ENCODE data around the gene MTHFD1L. TPM values are rescaled to one million over a fixed set of nuclear protein-coding genes. Genes with fewer than 3 reads are reported as not detected.

The MTHFD1L gene
- total RNA-seq, 1 donor from 2014 or later, result 18.4 TPM

DNA sequence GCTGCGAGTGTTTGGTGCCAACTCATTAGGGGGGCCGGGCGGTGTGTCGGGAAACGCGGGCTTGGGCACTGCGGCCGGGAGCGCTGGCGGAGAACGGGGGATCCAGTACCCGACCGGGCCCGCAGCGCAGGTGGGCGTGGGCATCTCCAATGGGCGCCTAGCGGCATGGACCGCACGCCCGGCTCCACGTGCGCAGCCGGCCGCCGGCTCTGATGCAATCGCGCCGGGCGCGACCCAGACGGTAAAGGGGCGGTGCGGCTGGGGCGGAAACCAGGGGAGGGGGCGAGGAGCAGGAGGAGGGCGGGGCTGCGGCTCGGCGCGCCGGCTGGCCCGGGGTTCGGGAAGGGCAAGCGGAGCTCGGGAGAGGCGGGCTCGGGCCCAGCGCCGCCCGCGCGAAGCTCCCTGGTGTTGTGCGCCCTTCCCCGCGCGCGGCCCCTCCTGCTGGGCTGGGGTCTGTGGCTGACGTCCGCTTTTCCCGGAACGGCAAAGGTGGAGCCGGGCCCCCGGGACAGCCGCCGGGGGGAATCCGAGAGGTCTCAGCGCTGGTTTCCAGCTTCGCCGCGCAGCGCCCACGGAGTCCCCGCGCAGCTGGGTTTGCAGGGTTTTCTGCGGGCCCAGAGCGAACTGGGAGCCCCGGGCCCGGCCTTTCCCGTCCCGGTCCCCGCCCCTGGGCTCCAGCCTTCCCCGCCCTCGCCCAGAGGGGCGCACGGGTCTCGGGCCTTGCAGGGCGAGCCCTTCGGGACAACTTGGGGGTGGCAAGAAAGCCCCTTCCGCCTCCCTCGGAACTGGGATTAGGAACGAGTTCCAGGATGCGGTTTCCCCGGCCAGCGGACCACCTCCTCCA is 867 bp downstream of the MTHFD1L start:
- DNase-seq, result peak; percentile 59

DNA sequence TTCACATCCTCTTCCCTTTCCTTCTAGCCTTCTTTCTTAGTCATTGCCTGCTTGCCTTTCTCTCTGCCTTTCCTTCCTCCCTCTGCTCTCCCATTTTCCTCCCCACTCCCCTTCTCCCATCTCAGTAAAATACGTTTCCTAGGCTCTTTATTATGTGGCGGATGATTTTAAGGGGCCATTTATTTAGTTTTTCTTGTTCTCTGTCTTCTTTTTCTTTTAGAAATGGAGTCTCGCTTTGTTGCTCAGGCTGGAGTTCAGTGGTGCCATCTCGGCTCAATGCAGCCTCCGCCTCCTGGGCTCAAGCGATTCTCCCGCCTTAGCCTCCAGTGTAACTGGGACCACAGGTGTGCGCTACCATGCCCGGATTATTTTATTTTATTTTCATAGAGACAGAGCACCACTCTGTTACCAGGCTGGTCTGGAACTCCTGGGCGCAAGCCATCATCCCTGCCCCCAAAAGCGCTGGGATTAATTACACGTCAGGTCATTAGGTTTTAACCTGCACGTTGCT is 1.5 kb downstream of the MTHFD1L start:
- no peak for DNase-seq

DNA sequence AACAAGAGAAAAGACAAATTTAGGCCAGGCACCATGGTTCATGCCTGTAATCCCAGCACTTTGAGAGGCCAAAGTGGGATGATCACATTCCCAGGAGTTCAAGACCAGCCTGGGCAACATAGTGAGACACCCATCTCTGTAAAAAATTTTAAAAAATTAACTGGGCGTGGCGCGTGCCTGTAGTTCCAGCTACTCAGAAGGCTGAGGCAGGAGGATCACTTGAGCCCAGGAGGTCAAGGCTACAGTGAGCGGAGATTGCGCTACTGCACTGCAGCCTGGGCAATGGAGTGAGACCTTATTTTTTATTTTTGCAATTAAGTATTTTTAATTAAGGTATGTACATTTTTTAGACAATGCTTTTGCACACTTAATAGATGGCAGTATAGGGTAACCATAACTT is 3.3 kb downstream of the MTHFD1L start:
- DNase-seq, result no peak

DNA sequence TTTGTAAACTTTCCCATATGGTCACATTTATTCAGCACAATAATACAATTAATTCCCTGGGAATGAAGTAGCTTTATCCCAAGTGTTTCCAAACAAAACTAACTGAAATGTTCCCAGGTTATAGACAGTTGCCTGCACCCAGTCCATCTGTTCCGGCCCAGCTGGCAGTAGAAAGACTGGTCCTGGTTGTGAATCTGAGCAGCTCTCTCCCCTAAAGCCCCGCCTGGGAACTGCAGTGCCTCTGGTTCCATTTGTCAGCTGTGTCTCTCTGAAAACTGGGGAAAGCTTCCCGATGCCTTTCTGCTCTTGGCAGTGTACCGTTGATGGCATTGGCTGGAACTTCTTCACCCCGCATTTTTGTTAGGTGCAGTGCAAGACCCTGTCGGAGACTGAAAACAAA is 8.7 kb downstream of the MTHFD1L start:
- DNase-seq, result no peak

DNA sequence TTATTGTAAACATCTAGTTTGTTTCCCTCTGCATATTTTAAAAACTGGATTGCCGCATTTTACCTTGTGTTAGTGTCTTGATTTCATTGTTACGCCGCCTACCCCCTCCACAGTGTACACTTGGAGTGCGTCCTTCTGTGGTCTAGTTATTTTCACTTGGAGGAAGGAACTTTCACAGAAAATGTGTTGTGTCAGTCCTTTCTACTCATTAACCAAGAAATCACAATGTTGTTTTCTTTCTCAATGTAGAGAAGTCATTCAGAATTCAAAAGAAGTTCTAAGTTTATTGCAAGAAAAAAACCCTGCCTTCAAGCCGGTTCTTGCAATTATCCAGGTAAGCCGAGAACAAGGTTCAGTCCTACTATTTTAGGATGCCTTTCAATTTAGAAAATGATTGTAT is 10.3 kb downstream of the MTHFD1L start:
- DNase-seq, result no peak

DNA sequence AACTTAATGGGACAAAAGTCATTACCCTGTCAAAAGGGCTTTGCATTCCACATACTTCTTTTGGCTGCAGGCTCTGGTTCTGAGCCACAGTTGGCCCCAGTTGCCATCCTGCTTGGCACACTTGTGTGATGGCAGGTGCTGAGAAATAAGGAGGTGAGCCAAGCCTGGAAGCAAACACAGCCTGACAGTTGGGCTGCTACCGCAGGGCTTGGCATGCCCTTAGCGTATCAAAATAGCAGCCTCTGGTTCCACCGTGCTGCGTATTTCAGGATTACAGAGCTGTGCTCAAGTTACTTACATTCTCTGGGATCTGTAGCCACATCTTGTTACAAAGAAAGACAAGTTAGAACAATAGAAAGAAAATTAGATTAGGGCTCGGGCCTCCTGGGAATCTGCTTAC is 11.1 kb downstream of the MTHFD1L start:
- peak; percentile 46 for DNase-seq

DNA sequence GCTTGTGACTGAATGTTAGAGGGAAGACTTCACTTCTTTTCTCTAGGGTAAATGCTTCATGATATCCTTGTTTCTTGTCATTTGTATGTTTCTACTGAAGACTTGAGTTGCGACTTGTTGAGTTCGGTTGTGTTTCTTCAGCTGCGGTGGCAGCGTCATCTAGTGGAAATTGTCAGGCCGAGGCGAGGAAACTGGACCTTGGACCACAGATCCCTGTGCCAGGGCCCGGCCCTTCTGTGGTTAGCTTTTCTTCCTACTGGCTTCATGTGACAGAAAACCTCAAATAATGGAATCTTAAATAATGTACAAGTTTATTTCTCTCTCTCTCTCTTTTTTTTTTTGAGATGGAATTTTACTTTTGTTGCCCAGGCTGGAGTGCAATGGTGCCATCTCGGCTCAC is 12.4 kb downstream of the MTHFD1L start:
- no peak for DNase-seq

DNA sequence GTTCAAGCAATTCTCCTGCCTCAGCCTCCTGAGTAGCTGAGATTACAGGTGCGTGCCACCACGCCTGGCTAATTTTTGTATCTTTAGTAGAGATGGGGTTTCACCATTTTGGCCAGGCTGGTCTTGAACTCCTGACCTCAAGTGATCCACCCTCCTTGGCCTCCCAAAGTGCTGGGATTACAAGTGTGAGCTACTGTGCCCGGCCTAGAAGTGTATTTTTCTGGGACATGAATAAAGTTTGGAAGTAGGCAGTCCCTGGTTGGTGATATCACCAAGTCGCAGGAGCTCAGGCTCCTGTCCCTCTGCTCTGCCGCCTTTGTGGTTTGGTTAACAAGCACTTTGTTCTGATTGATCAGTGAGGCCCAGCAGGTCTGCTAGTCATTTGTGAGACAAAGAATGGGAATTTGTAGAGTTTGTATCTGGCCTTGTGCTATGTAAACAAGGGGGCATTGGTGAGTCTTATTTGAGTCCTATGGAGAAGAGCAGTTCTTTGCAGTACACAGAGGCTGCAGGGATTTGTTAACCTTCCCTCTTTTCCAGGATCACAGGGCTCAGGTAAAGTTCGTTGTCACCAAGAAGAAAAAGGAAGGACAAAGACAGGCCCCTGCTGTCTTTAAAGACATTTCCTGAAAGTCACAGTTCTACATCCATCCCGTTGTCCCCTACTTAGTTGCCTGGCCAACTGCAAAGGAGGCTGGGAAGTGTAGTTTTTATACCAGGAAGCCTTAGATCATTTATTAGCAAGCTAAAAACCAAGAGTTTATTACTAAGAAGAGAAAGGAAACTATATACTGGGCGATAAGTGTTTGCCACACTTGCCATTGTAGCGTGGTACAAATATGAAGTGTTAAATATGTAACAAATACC is 13.1 kb downstream of the MTHFD1L start:
- DNase-seq, result no peak

DNA sequence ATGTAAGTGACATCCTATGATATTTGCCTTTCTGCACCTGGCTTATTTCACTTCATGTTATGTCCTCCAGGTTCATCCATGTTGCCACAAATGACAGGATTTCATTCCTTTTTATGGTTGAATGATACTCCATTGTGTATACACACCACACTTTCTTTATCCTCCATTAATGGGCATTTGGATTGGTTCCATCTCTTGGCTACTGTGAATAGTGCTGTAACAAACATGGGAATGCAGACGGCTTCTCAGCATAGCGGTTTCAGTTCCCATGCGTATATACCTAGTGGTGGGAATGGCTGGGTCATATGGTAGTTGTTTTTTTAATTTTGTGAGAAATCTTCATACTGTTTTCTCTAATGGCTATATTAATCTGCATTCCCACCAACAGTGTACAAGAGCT is 14.8 kb downstream of the MTHFD1L start:
- DNase-seq, result no peak

DNA sequence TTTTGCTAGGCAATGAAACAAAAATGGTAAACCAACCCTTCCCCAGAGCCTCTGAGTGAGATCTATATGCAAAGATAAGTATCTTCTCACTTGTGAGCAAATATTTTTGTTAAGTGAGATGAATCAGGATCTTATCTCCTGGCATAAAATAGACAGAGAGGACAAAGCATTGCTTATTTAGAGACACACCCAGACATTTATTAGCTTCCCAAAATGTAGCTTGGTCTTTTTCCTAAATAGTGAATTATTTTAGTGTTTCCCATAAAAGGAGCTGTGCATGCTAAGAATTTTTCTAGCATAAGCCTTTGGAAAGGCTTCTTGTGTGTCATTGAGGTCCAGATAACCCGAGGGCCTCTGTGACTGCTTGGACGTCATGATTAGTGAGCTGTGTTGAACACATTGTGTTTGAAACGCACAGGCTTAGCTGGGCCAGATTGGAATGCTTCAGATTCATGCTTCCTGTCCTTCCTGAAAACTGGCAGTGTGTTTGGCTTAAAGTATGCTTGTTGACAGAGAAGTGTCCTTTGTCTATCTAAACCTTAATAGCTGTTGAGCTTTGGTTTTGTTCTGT is 16.5 kb downstream of the MTHFD1L start:
- no peak for DNase-seq

DNA sequence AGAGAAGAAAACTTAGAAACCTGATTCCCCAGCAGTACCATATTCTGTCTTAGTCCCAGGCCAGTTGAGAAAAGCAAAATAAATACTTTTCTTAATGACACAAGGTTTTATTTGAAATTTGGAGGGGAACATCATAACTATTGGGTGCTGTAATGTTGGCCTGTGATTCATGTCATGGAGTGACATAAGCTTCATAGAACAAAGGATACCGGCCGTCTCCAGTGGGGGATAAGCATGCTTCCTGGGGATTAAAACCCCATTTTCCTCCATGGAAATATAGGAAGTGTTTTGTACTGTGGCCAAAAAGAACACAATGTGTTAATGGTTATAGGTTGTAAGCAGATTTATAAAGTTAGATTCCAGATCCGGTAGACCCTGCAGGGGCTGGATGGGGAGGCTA is 18.0 kb downstream of the MTHFD1L start:
- DNase-seq, result no peak

DNA sequence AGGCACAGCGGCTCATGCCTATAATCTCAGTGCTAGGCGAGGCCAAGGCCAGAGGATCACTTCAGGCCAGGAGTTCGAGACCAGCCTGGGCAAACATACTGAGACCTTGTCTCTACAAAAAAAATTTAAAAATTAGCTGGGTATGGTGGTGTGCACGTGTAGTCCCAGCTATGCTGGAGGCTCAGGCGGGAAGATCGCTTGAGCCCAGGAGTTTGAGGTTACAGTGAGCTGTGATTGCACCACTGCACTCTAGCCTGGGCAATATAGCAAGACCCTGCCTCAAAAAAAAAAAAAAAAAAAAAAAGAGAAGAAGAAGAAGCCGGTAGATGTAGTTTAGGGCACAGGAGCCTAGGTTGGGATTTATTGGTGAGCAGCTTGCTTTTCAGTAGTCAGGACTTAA is 20.7 kb downstream of the MTHFD1L start:
- DNase-seq, result no peak

DNA sequence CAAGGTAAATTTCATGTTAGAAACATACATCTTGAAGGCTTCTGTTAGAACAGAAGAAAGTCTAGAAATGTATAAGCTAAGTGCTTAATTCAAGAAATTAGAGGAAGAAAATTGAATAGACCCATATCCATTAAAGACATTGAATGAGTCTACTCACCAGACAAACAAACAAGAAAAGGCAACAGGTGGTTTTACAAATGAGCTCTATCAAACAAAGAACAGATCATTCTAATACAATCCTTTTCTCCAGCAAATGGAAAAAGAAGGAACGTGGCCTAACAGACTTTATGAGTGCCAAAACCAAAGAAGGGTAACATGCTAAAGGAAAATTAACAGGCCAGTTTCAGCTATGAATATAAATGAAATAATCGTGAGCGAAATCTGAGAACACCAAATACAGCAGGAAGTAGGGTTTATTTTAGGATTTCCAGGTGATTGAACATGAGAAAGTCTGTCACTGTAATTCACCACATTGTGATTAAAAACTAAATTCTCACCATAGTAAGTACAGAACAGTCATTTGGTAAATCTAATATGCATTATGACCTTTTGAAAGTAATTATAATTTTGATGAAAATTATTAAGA is 22.6 kb downstream of the MTHFD1L start:
- DNase-seq, result no peak

DNA sequence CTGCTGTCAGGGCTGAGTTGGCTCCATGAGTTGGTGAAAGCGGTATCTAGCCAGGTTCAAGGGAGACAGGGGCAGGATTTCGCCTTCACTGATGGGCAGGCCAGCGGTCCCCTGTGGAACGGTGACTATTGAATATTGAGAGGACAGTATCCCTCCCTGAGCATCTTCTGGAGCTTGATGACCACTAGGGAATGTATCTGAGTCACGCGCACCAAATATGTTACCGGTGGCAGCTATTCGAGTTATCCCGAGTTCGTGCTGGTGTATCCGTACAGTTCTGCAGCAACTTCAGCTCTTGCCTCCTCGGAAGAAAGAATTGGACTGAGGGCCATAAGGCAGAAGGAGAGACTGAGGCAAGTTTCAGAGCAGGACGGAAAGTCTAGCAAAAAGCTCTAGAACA is 24.8 kb downstream of the MTHFD1L start:
- DNase-seq, result no peak

DNA sequence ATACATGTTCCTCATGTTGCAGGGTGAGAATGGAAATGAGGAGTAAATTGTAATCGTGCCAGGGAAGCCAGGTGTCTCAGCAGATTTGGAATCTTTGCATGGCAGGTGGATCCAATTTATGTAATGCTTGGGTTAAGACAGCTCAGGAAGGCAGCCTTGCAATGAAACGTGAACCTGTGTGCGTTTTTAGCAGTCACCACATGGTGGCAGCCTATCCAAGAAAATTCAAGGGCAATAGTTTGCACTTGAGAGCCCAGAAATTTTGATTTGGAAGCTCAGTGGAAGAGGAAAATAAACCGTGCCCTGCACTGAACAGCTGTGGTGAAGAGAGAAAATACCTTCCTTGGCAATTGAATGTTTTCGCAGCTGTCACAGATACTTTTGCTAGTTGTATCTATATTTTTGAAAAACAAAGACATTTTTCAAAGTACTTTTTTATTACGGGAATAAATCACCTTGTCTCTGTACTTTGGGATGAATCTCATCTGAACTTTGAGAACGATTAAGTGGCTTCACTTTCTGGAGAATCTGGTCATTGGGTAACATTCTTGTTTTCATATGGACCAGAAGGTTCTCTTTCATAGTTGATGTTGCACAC is 26.5 kb downstream of the MTHFD1L start:
- DNase-seq, result peak; percentile 43

DNA sequence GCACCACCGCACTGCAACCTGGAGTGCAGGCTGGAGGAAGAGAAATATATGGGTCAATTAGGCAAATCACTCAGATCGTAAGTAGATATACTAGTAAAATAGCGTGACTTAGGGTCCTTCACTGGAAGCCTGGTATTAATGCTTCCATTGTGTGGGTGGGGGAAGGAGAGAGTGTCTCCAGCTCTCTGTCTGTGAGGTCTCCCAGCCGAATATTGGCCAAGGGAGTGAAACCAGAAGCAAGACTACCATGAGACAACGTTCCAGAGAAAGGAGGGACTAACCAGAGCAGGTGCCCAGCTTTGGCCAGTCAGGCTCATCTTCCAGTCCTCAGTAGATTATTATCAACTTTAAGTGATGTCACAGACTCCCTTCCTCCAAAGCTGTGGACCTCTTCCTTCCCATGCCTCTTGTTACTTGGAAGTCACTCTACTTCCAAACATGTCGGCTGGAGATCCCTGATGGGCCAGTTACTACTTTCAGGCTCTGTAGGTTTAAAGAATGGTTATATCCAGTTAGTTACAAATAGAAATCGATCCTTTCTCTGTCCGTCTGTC is 28.8 kb downstream of the MTHFD1L start:
- no peak for DNase-seq

DNA sequence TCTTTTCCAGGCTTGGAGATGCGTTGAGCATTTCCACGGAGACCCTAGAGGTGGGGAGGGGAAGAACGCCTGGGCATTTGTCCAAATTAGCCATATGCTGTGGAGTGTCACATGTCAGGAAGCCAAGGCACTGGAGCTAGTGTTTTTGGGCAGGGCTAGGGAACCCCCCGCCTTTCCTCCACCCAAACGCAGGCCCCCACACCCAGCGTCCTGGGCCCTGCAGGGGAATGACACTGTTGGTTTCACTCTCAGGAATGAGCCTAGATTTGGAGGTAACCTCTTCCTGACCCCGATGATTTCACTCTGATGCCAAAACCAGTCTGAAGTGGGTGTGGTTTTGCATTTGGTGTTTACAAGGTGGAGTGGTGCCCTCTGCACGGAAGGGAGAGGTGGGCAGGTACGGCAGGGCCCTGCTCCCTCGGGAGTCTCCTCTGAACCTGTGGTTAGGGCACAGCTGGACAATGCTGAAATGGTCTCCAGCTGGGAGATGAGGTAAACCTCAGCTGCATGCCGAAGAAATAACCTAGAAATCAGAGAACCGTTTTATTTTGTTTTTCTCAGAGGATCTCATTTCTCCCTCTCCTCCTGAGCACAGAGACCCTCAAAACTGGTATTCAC is 29.5 kb downstream of the MTHFD1L start:
- no peak for DNase-seq

DNA sequence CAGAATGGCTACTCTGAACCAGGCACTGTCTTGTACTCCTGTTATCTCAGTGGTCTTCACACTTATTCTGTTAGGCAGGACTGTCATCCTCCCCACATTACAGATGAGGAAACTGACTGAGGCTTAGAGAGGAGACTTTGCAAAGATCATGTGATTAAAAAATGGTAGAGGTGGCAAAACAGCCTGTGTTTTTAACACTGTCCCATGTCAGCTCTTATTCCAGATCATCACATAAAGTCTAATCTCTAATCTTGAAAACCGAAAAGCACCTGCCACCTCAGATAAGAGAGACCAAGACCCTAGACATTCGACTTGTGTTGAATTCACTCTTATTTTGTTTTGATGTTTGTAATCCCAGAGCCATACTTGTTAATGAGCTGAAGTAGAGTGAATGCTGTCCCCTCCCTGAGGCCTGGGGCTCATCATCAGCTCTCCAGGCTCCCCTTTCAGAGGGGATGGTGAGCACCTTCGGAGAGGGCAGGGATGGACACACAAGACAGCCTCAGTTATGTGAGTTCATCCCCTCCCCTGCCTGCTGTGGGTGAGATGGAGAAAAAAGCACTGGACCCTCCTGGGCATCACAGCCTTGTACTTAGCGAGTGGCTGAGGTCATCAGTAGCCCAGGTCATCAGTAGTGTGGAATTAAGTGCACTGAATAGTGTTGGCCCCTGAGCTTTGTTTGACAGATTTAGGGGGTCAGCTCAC is 30.6 kb downstream of the MTHFD1L start:
- DNase-seq, result no peak

DNA sequence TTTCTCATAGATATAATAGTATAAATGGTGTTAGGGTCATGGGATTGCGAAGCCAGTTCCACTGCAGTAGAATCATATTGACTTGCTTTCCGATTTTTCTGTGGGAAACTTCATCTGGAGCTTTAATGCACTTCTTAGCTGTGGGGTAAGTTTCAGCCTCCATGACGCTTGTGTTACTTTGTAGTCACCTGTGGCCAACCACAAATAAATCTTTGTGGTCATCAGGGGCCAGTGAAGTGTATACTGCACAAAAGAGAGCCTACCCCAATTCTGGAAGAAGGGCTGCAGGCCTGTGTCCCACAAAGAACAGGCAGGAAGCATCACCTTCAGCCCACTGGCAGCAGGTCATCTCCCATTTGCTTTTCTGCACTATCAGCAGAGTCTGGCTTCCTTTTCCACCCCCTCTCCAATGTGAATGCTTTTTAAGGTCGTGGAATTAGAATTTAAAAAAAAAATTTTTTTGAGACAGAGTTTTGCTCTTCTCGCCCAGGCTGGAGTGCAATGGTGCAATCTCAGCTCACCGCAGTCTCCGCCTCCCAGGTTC is 32.0 kb downstream of the MTHFD1L start:
- DNase-seq, result no peak

DNA sequence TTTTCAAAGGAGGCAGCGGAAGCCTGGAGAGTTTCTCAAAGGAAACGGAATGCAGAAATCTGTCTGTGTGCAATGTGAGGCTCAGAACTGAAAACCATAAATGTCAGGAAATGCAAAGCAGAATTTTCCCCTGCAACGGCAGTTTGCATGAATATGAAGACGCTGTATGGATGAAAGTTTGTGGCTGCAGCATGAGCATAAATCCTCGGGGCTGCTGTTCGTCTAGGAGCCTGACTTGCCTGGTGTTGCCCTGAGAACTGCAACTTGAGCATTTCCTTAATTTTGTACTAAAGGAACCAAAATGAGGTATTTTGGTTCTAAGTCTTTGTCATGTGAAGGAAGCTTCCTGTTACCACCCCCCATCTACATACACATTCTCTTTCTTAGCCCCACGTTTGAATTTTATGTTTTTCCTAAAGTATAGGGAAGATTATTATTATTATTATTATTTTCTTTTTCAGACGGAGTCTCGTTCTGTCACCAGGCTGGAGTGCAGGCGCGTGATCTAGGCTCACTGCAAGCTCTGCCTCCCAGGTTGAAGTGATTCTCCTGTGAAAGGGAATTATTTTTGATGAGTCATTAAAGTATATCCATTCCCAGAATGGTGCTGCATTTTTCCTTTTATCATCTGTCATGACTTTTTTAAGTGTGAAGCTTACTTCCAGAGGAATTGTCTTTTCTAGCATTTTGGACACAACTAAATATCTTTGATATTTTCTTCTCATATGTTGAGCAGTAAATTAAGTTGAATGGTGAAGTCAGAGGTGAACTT is 33.1 kb downstream of the MTHFD1L start:
- DNase-seq, result no peak
